Measurements from ENCODE around the gene PTPRT.
"Not testable (repeated sequence)": the region's sequence is repeated elsewhere in the genome, so short reads cannot be mapped to it uniquely, and the experiment has no call there.

The PTPRT gene

DNA sequence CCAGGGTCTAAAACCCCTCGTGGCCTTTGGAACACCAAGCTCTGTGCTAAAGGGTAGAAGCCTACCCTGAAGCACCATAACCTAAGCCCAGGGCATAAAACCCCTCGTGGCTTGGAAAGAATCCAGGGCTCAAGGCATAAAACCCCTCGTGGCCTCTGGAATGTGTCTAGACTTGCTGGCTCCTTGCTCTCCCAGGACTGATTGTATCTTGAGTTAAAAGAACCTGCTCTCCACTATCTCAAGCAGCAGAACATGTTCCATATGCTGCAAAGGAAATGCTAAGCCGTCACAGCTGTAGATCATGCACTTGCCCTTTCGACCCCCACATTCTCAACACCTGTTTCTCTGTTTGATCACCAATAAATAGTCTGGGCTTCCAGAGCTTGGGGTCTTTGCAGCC lies 288.9 kb downstream of the PTPRT start:
- DNase-seq = not testable (repeated sequence)

DNA sequence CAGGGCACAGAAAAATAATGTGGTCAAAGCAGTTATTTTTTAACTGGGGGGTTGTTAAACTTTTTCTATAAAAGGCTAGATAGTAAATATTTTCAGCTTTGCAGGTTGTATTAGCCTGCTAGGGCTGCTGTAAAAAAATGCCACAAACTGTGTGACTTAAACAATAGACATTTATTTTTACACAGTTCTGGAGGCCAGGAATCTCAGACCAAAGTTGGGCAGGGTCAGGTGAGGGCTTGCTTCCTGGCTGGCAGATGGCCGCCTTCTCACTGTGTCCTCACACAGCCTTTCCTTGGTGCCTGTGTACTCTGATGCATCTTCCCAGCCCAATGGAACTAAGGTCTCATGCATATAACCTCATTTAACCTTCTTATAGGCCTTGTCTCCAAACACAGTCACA lies 294.7 kb downstream of the PTPRT start:
- DNase-seq = no peak

DNA sequence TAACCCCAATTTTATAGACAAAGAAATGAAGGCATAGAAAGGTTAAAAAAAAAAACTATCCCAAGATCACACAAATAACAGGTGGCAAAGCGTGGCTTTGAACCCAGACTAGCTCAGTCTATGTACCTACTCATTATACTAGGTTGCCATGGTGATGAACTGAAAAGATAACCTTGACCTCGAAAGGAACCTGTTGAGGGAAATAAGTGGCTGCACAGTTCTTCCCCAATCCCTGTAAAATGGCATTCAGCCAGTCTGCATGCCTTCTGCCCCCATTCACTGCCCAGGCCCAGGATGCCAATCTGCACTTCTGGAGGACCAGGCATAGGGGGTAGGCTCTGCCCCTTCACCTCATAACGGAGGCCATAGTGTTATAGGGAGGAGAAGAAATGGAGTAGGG lies 295.2 kb downstream of the PTPRT start:
- no peak for DNase-seq

DNA sequence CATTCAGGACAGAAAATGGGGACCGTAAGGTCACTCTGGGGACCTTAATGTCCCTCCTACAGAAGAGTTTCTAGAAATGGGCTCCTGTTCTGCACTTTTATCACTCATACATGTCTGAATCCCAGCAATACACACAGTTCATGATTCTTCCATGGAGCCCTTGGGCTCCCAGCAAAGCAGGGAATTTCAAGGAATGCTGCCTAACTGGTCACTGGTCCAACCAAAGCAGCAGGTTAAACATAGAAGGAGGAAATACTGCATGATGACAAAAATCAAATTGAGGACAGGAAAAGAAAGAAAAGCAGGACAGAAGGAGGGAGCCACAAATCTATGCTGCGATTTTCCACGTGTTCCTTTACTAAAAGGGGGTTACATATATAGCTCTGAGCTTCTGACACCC lies 300.2 kb downstream of the PTPRT start:
- DNase-seq = no peak

DNA sequence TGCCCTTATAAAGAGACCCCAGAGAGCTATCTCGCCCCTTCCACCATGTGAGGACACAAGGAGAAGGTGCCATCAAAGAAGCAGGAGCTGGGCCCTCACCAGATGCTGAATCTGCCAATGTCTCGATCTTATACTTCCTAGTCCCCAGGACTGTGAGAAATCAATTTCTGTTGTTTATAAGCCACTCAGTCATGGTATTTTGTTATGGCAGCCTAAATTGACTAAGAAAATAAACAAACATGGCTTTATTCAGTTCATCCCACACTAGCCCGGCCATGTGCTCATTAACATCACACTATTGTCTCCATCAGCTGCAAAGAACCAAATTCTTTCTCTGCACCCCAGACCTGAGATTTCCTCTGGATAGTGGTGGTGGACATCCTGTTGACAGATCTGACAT lies 302.4 kb downstream of the PTPRT start:
- DNase-seq = no peak

DNA sequence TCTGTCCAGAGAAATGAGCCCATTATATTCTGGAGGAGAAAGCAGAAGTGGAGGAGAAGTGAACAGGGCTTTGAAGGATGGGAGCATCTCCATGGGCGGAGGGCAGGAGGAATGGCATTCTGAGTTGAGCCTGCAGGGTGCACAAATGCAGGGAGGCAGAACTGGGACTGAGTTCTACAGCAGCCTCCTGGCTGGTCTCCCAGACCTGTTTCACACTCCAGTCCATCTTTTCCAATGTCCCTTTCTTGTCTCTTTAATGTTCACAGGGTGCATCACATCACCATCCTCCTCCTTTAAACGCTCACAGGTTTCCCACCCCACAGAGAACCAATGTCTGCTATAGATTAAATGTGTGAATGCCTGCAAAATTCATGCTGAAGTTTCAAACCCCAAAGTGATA lies 302.9 kb downstream of the PTPRT start:
- no peak for DNase-seq

DNA sequence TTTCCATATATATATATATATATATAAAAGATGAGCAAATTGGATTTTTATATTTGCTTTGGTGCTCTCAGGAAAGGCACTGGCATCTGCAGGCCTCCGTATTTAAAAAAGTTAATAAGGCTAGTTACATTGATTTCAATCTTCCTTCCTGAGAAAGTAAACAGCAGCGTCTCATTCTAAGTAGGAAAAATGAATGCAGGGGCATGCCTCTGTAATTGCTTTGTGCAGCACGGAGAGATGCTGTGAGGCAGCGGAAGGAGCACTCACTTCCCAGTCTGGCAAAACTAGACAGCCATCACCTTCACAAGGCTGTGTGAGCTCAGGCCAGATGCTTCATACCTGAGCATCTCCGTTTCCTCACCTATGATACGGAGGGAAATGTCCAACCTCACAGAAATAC lies 303.7 kb downstream of the PTPRT start:
- DNase-seq = no peak

DNA sequence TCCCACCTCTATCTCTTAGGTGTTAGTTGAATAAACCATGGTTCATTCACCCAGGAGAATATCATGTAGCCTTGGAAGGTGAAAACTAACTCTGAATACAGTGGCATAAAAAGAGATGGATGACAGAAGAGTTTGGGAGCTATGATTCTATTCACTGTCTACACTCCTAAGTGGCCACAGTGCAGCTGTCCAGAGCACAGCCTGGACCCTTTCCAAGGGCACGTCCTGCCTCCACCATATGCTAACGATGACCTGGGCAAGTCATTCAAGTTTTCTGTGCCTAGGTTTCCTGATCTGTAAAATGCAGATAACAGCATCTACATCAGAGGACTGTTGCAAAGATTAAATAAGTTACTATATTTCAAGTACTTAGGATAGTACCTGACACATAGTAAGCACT lies 314.1 kb downstream of the PTPRT start:
- DNase-seq = no peak

DNA sequence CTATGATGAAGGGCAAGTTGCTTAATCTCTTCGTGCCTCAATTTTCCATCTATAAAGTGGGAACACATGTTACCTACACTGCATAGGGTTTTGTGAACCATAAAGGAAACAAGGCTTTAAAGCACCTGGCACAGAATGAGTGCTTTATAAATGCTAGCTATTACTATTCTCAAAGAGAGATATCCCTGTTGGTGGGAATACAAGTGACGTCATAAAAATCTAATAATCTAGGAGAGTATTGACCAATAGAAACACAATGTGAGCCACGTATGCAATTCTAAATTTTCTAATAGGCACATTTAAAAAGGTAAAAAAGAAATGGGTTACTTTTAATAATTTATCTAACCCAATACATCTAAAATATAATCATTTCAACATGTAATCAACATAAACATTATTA lies 316.4 kb downstream of the PTPRT start:
- DNase-seq = no peak

DNA sequence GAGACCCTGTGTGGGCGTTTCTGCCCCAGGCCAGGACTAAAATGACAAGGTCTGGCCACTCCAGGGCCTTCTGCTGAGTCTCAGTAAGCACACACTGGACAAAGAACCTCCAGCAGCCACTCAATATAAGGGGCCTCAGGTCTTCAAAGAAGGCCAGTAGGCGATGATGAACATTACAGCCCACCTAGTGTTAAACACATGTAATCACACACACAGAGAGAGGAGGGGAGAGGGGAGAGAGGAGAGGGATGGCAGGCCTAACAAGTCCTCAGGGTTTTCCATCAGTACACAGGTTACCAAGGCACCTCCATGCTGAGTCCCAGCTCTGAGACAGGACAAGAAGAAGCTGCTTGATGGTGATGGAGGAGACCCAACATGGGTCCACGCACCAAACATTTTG lies 325.6 kb downstream of the PTPRT start:
- DNase-seq = no peak

DNA sequence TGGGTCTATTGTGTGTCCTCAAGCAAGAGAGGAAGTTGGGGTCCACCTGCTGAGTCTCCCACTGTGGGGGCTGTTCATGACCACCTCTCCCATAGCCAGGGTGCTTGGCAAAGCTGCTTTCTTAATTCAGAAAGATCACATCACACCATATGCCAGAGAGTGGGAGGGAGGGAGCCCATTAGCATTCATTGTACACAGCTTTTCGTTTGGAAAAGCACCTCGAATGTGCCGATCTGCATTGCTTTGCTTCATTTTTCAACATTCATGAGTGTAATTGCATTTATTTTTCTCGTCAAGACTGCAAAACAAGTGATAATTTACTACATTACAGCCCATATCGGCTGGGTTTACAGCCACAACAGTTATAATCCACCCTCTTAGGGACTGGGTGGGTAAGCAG lies 327.3 kb downstream of the PTPRT start:
- no peak for DNase-seq

DNA sequence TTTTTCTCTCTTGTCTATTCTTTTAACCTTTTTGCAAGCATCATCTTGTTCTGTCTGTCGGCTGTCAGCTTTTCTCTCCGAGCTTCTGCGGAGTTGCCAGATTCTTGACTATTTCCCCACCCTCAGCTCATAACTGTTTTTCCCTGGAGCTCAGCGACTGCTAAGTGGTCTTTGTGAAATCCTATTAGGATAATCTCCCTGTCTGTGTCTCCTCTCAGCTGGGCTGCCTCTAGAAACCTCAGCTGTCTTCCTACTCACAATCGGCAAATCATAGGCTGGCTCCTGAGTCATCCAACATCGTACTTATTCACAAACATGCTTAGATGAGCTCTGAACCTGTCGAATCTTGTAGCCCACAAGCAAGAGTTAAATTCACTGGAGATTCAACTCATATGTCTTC lies 332.3 kb downstream of the PTPRT start:
- no peak for DNase-seq

DNA sequence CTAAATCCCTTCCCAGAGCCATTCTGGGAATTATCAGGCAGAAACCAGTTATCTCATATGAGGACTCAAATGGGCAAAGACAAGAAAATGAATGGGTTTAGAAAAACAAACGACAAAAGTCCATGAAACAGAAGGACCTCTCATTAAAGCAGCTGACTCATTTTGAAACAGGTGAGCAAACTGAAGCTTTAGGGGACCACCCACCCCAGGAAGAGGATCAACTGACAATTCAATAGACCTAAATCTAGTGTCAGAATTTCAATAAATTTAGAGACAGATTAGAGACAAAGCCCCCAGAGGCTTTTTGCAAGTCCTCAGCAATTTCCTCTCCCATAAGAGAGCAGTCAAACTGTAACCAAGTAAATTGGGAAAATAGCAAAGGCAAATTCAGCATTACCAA lies 333.8 kb downstream of the PTPRT start:
- DNase-seq = no peak

DNA sequence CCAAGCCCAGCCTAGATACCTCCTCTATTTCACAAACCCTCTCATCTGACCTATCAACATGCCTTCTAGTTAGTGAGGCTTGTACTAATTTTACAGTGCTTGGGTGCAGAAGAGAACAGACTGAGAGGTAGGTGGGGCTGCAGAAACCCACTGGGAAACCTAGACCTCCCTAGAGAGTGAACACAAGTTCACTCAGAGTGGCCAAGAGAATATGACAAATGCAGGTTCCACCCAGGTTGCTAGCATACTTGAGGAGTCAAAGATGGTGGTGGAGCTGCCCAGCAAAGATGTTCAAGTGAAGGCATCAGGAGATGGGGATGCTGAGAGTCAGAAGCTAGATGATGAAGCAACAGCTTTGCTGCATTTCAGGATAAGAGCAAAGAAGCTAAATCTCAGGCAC lies 337.0 kb downstream of the PTPRT start:
- DNase-seq = no peak

DNA sequence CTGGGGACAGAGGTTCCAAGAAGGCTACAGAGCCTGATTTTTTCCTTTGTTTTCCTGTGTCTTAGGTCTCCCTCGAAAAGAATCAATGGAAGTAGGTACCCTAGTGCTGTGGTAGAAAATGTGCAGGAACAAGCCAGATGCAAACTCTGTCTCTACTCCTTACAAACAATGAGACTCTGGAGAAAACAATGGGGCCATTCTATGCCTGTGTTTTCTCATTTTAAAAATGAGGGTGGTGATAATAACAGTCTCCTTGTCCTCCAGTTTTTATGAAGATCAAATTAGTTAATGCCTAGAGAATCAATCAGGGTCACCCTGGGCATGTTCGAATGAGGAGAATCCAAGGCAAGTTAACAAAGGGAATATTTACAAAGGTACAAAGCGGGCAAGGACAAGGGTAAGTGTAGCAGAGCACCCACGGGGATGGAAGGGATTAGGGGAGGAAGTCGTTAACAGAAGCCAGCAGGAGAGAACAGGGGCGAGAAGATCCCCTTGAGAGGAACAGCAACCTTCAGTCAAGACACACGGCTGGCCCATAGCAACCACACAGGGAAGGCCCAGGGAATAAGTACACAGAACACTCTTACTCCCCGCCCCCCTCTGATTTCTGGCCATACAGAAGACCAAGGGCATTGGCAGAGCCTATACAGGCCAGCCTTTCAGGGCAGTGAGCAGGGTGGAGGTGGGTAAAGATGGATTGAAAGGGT lies 342.8 kb downstream of the PTPRT start:
- DNase-seq = no peak

DNA sequence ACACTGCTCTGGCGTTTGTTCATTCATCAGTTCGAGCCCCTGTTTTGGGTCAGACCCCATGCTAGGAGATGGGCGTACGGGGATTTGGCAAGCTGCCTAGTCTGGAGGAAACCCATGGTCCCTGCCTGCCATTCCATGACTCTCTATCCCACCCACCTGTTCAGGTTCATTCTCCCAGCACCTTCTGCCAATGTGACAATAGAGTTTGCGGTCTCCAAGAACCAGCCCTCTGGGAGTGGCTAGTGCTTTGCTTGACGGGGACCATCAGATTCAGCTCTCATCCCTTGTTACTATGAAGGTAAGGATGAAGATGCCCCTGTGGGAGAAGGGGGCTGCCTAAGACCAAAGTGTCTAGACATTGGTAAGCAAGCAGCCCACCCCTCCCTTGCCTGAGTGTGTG lies 345.0 kb downstream of the PTPRT start:
- no peak for DNase-seq

DNA sequence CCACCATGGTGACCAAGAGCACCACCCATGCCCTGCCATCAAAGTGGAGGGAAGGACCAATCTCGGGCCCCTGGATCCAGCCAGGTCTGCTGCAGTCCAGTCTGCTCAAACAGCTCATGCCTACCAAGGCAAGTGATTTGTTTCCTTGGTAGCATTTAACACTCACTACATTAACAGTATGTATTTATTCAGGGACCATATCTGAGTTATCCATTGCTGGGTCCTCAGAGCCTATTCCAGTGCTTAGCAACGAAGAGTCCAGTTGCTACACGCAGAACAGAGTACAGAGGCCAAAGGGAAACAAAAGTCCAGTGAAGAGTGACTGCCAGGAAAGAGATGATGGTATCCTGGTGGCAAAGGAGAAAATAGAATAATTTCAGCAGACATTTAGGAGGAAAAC lies 352.2 kb downstream of the PTPRT start:
- no peak for DNase-seq

DNA sequence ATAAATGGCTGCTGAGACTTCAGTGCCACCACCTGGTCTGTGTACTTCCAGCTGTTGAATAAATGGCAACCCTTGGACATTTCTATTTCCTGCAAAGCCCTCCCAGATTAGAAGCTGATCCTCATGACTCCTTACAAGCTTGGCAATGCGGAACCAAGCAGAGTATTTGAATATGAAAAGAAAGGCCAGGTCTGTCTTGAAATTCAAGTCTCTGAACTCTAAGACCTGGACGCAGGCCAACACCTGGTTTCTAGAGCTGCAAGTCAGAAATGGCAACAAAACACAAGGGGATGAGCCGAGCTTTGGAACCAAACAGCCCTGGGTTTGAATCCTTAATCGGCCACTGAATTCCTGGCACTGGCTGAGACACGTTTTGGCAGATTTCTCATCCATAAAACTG lies 353.4 kb downstream of the PTPRT start:
- DNase-seq = no peak

DNA sequence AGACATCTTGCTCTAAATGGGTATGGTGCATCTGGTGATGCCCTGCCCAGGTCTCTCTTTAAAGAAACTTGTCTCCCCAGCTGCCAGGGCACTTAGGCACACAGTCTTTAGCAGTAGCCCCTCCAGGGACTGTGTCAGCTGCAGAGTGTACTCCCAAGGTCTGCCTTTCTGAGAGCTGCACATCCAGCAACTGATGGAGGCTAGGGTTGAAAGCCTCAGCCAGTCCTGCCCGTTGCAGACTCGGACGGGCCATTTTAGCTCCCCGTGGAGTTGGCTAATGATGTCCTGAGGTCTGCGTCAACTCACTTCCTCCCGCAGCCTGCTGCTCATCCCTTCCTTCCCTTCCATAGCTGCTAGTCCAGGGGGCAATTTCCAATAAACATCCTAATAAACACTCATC lies 381.8 kb downstream of the PTPRT start:
- no peak for DNase-seq

DNA sequence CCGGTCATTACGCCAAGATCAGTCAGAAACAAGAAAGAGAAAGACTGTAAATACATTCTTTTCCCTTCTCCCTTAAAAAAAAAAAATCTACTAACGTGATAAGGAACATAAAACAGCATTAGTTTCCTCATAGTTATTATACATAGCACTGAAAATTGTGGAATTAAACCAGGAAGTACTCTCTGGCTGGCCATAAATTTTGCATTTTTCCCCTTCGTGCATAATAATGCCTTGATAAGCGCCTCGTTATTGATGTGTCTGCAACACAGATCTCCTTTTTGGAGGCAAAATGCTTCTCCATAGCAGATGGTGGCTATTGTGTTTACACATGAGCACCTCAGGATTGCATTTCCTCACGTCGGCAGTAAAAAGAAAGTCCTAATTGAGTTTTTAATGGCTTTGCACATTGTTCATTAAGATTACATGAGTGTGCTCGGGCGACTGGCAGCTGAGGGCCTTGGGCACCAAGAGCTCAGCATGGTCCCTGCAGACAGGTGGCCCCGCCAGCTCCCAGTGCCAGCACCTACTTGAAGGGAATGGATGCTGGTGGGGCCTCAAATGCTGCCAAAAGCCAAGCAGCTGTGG lies 394.5 kb downstream of the PTPRT start:
- no peak for DNase-seq

DNA sequence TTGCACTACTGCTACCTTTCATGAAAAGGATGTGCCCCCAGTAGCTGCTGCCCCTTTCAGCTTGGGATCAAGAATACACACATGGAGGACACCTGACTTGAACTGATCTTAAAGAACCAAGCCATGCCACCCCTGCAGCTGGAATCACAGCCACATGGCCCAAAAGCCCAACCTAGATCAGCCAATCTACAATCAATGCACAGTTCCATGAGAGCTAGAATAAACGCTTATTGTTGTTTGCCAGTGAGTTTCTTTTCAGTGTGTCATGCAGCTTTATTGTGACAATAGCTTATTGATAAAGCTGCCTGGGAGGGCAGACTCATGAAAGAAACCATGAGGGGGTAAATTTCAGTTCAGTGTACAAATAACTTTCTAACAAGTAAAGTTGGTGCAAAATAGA lies 397.7 kb downstream of the PTPRT start:
- DNase-seq = no peak

DNA sequence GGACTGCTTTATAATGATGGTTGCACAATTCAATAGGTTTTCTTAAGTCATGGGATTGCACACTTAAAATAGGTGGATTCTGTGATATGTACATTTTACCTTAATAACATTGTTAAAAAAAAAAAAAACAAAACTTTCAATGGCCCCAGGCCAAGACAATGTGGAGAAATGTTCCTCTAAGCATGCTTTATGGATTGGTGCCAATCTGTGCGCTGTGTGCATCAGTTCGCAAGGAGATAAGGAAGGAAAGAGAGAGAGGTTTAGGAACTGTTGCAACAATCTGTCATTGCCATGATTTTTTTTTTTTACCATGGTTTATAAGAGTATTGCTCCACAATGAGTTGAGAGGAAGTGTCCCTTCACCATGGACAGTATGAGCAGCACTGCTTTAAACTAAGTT lies 399.6 kb downstream of the PTPRT start:
- no peak for DNase-seq

DNA sequence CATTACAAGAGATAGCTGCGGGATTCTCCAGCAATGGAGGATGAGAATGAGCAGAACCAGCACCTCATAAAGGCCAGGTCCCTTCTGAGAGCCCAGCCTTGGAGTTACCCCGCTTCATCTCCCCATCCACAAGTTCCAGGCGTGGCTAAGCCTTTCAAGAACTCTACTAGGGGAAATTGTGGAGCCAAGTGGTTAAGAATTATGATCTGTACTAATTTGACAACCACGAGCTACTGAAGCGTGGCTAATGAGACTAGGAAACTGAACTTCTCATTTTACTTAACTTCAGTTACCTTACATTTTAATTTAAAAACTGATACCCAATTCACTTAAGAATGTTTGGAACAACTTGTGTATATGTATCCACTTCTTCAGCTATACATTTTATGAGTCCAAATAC lies 401.0 kb downstream of the PTPRT start:
- DNase-seq = no peak

DNA sequence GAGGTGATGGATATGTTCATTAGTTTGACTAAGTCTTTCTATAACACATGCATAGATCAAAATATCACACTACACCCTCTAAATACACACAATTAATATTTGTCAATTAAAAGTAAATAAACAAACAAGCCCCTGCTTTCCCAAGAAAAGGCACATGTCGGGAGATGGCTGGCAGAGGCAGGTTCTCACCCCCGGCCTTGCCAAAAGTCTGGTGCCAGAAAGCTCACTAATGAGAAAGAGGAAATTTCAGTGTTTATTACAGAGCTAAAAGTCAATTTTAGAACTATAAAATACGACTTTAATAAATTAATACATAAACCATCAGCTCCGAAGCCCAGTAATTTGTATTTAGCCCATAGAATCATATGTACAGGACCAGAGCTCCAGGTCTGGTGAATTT lies 404.7 kb downstream of the PTPRT start:
- no peak for DNase-seq

DNA sequence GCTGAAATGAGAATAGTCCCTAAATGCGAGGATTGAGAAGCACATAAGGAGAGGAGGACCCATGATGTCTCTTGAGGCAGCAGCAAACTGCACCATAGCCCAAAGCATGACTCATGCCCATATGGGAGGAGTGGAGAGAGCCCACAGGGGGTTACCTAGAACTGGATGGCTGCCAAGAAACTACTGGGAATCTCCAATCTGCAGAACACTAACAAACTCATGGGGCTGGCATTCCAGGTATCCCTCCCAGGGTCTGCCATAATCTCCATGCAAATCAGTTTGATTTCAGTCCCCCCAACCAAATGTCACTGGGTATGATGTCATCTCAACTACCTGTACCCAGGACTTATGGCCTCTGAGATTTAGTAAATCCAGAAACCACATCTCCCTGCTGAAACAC lies 410.5 kb downstream of the PTPRT start:
- DNase-seq = no peak

Measured in stimulated activated CD4-positive, alpha-beta T cell treated with anti-CD3 and anti-CD28 coated beads, Interleukin-2, amount 100 ng/mL, for 24 hours (primary cell).